ENCODE results near the gene MMP24.
"Not testable (repeated sequence)": the region's sequence is repeated elsewhere in the genome, so short reads cannot be mapped to it uniquely, and the experiment has no call there.

The MMP24 gene

DNA sequence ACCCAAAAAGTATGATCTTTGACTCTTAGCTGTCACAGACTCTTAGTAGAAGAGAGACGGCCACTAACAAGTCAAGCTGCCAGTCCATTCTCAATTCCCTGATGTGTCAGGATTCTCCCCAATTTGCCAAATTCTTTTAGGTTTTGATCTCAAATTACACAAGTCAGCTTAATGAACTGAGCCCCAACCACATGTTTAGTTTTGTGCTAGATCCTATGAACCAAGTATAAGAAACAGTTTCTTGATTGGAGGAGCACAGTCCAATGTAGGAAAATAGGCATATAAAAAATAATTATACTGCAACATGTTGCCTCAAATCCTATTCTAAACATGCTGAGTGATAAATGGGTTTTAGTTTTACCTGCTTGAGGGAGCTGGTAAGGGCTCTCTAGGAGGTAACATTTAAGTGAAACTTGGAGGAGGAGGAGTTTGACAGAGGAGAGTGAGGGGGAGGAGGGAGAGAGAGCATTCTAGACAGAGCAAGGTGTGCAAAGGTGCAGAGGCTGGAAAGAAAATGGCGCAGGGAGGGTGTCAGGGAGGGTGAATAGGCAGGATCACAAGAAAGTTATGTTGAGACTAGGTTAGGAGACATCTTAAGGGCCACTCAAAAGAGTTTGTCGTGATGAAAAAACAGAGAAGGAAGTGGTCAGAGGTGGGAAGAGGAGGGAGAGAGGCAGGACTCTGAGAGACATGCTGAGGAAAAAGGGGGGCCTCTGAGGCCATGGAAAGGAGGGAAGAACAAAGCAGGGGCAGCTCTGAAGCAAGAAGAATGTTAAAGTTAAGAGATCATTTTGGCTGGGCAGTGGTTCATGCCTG, 88.5 kb downstream of the MMP24 start:
- no peak for DNase-seq

- not testable (repeated sequence) for DNase-seq
These were observed 89.1 kb downstream of the MMP24 start for GRCh38 chr20:35315632-35316020.

GRCh38 chr20:35316086-35316485, 89.6 kb downstream of the MMP24 start:
- DNase-seq: no peak

GRCh38 chr20:35317416-35318210, 91.1 kb downstream of the MMP24 start:
- DNase-seq: no peak

- no peak for DNase-seq
These were observed 92.1 kb downstream of the MMP24 start for GRCh38 chr20:35318502-35319157.

DNA sequence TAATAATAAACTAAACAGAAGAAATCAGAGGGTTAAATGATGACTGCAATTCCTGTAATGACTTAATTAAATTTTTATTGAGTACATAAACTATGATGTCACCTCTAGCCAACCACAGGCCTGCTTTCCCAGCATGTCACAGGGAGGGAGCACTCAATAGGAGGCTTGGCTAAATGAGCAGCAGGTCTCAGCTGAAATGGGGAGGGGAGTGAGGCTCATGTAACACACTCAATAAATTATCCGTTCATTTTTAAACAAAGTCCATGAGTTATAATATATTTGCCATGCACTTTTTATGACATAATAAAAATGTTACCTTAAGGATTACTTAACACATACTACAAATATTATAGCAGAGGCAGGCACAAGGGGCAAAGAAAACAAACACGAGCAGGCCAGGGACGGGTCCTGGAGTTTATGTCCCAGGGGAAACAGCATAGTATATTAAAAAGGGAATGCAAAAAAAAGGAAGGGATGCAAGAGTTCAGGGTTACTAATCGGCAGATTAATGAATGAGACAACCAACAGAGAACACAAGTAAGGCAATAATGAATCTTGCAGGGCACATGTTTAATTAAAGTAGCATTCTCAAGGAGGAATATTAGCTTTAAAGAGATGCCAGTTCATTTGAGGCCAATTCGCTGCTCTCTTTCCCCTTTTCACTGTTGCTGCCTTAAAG, 92.8 kb downstream of the MMP24 start:
- no peak for DNase-seq

DNA sequence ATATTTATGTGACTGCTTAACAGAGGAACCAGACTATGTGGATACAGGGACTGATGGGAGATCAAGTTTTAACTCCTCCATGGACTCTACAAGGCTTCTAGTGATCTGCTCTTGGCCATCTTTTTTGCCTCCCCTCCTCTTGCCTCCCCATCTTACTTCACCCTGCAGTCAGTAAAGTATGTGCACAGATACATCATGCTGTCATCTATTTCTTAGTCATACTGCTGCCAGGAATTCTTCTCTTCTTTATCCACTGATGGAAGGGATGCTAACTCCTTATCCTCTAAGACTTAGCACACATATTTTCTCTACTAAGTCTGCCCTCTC, 93.3 kb downstream of the MMP24 start:
- DNase-seq: no peak

GRCh38 chr20:35320396-35321126, 94.1 kb downstream of the MMP24 start:
- no peak for DNase-seq

GRCh38 chr20:35325401-35325800, 98.9 kb downstream of the MMP24 start:
- DNase-seq: no peak

DNA sequence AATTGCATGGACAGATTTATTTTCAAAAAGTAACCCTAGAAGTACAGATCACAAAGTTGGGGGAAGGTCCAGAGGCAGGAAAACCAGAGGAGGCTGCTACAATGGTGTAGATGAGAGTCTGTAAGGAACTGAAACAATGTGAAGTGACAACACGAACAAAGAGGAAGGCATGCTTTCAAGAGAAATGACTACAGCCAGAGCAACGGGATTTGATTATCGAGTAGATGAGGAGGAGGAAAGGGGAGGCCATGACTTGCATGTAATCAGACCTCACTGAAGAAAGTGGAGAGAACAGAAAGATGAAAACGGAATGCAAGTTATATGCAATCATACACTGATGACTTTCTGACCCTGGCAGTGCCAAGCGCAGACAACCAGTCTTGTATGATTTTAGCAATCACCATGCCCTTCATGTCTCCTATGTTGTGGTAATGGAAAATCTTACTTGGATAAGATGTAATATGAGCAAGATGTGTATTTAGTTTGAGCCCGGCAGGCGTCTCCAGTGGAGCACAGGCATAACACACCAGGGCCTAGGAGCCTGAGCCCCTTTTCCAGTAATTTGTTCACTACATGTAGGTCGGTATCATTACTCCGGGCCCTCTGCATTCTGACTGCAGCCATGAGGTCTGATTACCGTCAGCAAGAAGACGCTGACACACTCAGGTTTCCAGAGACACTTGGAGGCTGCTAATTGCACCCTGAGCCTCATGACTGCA, 99.7 kb downstream of the MMP24 start:
- DNase-seq: no peak

Measured in T-helper 2 cell (primary cell).